K562 (cell line): ENCODE measurements around the gene WDR62. TPM values are rescaled to one million over a fixed set of nuclear protein-coding genes. Genes with fewer than 3 reads are reported as not detected.

ENCODE experiments used
- ATF2 ChIP-seq: sonication (generic); formaldehyde crosslinking; IDR thresholded peaks from 2 replicates; pipeline ENCODE4 v1.8.1; 2022; ENCODE audit warnings: missing genetic modification reagents
- MEF2A ChIP-seq: IDR thresholded peaks from 2 replicates; pipeline ENCODE4 v1.6.1; 2011; ENCODE audit warnings: low read depth, mild to moderate bottlenecking, low read length, moderate library complexity; ENCODE audit not compliant: control insufficient read depth
- PHB2 ChIP-seq: fragments of 450-650 bp; IDR thresholded peaks from 2 replicates; pipeline ENCODE4 v1.6.1; 2017; ENCODE audit warnings: low read depth
- POLR3A ChIP-seq: IDR thresholded peaks from 2 replicates; pipeline ENCODE4 v1.6.1; 2011; ENCODE audit warnings: borderline replicate concordance, mild to moderate bottlenecking, moderate library complexity; ENCODE audit not compliant: insufficient read length, insufficient read depth; ENCODE audit errors: extremely low read depth
- POU5F1 ChIP-seq: fragments of 150-350 bp; IDR thresholded peaks from 2 replicates; pipeline ENCODE4 v1.6.1; 2014; ENCODE audit warnings: borderline replicate concordance, low read length, low read depth, mild to moderate bottlenecking; ENCODE audit not compliant: partially characterized antibody
- SRSF7 ChIP-seq: fragments of 200-400 bp; formaldehyde crosslinking; optimal IDR thresholded peaks from 2 replicates; pipeline ENCODE3; 2017; ENCODE audit warnings: mild to moderate bottlenecking, low read depth, low read length
- ZNF121 ChIP-seq: sonication (generic); formaldehyde crosslinking; conservative IDR thresholded peaks from 2 replicates; pipeline ENCODE4 v1.8.0; 2022; ENCODE audit warnings: missing genetic modification reagents
- ZNF561 ChIP-seq: fragments of 450-650 bp; formaldehyde crosslinking; conservative IDR thresholded peaks from 2 replicates; pipeline ENCODE4 v1.4.0; 2020; ENCODE audit warnings: mild to moderate bottlenecking, moderate library complexity
- ZNF740 ChIP-seq, 3 experiments: fragments of 200-800 bp in 1 of 3; sonication (Bioruptor generic) in 1 of 3; sonication (generic) in 1 of 3; formaldehyde crosslinking in 1 of 3; IDR thresholded peaks; 2 replicates each; pipeline versions ENCODE4 v1.6.1 to v1.8.0; 2016 to 2022; ENCODE audit warnings: mild to moderate bottlenecking in 2 of 3, missing compliant biosample characterization in 2 of 3, missing genetic modification characterization in 2 of 3, missing genetic modification reagents in 1 of 3
- polyA plus RNA-seq, 8 experiments: library from polyadenylated mRNA; depleted of rRNA in 4 of 8; stranded (reverse) in 5 of 8; unstranded in 3 of 8; fragments of >200 nt; fragmentation: Nextera tagmentation in 2 of 8; fragmentation: Illumina TruSeq in 1 of 8; extraction: Ambion mirVana in 2 of 8; extraction: Trizol in 1 of 8; gene quantifications; 2 replicates each; pipeline versions ENCODE4 v1.2.1 to v1.2.3, GENCODE V29; 2011 to 2014; ENCODE audit warnings: inconsistent platforms in 1 of 8, missing spikeins in 1 of 8
- total RNA-seq, 7 experiments: library from RNA; depleted of rRNA in 6 of 7; stranded (reverse); fragments of >200 nt in 6 of 7; fragmentation: Illumina TruSeq in 2 of 7; extraction: Trizol in 2 of 7; gene quantifications; 2 replicates each; pipeline versions ENCODE4 v1.2.1 to v1.2.3, GENCODE V29; 2011 to 2021; ENCODE audit warnings: low replicate concordance in 1 of 7

Gene WDR62
- total and polyA plus RNA-seq, 9 of the 15 experiments (the other 6 are each of a cell fraction or from before 2014, with no cell fraction given), result 0.35 to 32.8 (median 14.4) TPM

- no peak for TF ChIP-seq POLR3A
- no peak for TF ChIP-seq SRSF7
- TF ChIP-seq ATF2 (CRISPR knock-in tag), result no peak
- TF ChIP-seq ZNF740 (CRISPR knock-in tag; IDR thresholded peaks at IDR 0.05), result no peak
- no peak for TF ChIP-seq ZNF740 (tag; IDR thresholded peaks at IDR 0.05)
- no peak for TF ChIP-seq PHB2
- TF ChIP-seq ZNF561 (CRISPR knock-in tag), result no peak
- no peak for TF ChIP-seq ZNF121 (CRISPR knock-in tag)
- no peak for TF ChIP-seq MEF2A
- no peak for TF ChIP-seq POU5F1
Observed at GRCh38 chr19:36142496-36142895, 87.8 kb downstream of the WDR62 start (continued).
